Measurements from ENCODE around the gene MCM7. TPM values are rescaled to one million over a fixed set of nuclear protein-coding genes. Genes with fewer than 3 reads are reported as not detected.

Gene MCM7
- polyA plus RNA-seq, 1 of the 3 experiments (the other 2 are of a cell fraction) = 241 TPM

DNA sequence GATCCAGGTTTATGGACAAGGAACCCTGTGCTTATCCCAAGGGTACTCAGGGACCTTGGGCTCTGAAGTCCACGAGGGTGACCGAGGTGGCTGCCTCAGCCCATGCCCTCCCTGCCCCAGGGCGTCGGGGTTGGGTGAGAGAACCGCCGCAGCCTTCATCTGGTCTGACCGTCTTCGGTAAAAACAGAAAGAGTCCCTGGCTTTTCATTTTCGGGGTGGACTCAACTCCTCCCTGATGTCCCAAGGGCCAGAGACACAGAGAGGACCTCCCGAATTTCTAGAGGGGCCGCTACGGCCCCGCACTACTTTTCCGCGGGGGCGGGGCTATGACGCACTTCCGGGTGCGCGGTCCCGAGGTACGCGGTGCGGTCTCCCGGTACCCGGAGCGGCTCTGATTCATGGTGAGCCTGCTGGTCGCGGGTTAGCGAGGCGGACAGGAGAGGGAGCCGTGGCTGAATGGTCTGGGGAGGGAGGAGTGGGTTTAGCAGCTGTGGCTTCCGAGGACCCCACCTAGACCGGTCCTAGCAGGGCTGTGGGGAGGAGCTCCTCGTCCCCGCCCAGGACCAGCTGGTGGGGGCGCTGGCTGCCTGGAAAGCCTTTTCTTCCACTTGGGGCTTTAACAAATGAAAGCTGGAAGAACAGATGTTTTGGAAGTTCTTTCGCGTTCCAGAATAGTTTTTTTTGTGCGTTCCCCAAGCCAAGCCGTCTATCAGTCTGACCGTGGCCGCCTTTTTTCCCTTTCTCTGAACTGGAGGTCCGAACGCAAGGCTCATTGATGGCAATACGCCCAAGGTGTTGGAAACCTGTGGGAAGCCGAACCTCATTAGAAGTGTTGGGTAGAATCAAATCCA is 51.5 kb downstream of the MCM7 start, which contains the start of gene ZSCAN21 (continued):
- TF ChIP-seq POLR2AphosphoS5 (IDR thresholded peaks at IDR 0.05; ENCODE audit: low read depth, low read length) (peak; percentile 98), CHD2 (IDR thresholded peaks at IDR 0.05; ENCODE audit: low read length, partially characterized antibody) (peak; percentile 81), TEAD4 (IDR thresholded peaks at IDR 0.05; ENCODE audit: borderline replicate concordance, insufficient read depth) (no peak), RFX5 (IDR thresholded peaks at IDR 0.05; ENCODE audit: low read length) (no peak), TCF12 (IDR thresholded peaks at IDR 0.05) (peak; percentile 44), USF1 (IDR thresholded peaks at IDR 0.05; ENCODE audit: borderline replicate concordance, low read depth) (no peak)

DNA sequence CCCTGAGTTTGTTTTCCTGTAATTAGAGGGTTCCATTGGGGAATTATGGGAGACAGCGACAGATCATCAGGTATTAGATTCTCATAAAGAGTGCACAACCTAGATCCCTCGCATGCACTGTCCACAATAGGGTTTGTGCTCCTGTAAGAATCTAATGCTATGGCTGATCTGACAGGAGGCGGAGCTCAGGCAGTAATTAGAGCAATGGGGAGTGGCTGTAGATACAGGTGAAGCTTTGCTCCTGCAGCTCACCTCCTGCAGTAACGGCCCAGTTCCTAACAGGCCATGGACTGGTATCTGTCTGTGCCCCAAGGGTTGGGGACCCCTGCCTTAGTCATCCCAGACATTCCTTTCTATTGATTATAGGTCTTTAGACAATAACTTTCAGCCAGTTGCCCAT is 52.5 kb downstream of the MCM7 start:
- Histone ChIP-seq H3K9me3 (no peaks in the 10 kb centered on the region), H3F3A (replicated peaks; ENCODE audit: insufficient read depth) (peaks cover 23% of the 10 kb centered on the region), H3K4me2 (peak overlapping the region; percentile 80; the same call in 1 of the 2 replicates), H3K27me3 (ENCODE audit: insufficient read depth) (no peaks in the 10 kb centered on the region), H3K9ac (no peak overlapping the region), H3K4me3 (ENCODE audit: low read depth in 2 of 2, low read length in 1 of 2) (no peak overlapping the region), H3K9me2 (no peaks in the 10 kb centered on the region), H3K79me2 (ENCODE audit: insufficient read depth) (peaks cover 31% of the 10 kb centered on the region), H4K20me1 (ENCODE audit: insufficient read depth) (no peaks in the 10 kb centered on the region; the same call in 1 of the 2 replicates), H3K27ac (ENCODE audit: low read depth in 2 of 2, low read length in 1 of 2) (no peak overlapping the region), H2AFZ (ENCODE audit: low read depth) (0 out of 2 replicates have a peak overlapping the region, but pooled peaks have one; percentile 99), H3K36me3 (replicated peaks in 1 of 2; ENCODE audit: control insufficient read depth in 1 of 2, insufficient read depth in 2 of 2, low read length in 1 of 2) (peaks cover 7 to 8% of the 10 kb centered on the region in 2 experiments), H3K4me1 (ENCODE audit: control insufficient read depth in 1 of 2, insufficient read depth in 2 of 2, low read depth in 1 of 2, low read length in 1 of 2) (peaks cover 5 to 9% of the 10 kb centered on the region in 2 experiments; a peak in 2 of 4 replicates)
- CTCF ChIA-PET = interaction anchor here (1.0 to 5.5 kb wide), 4 partner anchors 12 to 82 kb away, joined by 3 to 60 read pairs (median 3); no protein-coding TSS in a partner anchor
- 89% methylated on average over 4 of the region's 4 CpGs for WGBS (ENCODE audit: low lambda C conversion rate)
- POLR2A ChIA-PET = interaction anchor here (2.3 kb wide), 1 partner anchor 33 kb away, joined by 24 read pairs; the partner anchor contains the start of gene ZKSCAN1
- DNase-seq = no peak
- TF ChIP-seq, protein P1, sequence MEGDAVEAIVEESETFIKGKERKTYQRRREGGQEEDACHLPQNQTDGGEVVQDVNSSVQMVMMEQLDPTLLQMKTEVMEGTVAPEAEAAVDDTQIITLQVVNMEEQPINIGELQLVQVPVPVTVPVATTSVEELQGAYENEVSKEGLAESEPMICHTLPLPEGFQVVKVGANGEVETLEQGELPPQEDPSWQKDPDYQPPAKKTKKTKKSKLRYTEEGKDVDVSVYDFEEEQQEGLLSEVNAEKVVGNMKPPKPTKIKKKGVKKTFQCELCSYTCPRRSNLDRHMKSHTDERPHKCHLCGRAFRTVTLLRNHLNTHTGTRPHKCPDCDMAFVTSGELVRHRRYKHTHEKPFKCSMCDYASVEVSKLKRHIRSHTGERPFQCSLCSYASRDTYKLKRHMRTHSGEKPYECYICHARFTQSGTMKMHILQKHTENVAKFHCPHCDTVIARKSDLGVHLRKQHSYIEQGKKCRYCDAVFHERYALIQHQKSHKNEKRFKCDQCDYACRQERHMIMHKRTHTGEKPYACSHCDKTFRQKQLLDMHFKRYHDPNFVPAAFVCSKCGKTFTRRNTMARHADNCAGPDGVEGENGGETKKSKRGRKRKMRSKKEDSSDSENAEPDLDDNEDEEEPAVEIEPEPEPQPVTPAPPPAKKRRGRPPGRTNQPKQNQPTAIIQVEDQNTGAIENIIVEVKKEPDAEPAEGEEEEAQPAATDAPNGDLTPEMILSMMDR (IDR thresholded peaks at IDR 0.05) = no peak
- no peak for TF ChIP-seq RCOR1 (IDR thresholded peaks at IDR 0.05; ENCODE audit: low read length)
- TF ChIP-seq JUND (IDR thresholded peaks at IDR 0.05) = no peak
- no peak for TF ChIP-seq FOXM1 (IDR thresholded peaks at IDR 0.05; ENCODE audit: low read depth)
- no peak for TF ChIP-seq TEAD4 (IDR thresholded peaks at IDR 0.05; ENCODE audit: borderline replicate concordance, insufficient read depth)
- TF ChIP-seq FOSL2 (IDR thresholded peaks at IDR 0.05; ENCODE audit: borderline replicate concordance, low read depth) = no peak
- TF ChIP-seq, protein P2, sequence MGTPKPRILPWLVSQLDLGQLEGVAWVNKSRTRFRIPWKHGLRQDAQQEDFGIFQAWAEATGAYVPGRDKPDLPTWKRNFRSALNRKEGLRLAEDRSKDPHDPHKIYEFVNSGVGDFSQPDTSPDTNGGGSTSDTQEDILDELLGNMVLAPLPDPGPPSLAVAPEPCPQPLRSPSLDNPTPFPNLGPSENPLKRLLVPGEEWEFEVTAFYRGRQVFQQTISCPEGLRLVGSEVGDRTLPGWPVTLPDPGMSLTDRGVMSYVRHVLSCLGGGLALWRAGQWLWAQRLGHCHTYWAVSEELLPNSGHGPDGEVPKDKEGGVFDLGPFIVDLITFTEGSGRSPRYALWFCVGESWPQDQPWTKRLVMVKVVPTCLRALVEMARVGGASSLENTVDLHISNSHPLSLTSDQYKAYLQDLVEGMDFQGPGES (IDR thresholded peaks at IDR 0.05; ENCODE audit: low read depth, low read length) = no peak
- TF ChIP-seq YY1 (IDR thresholded peaks at IDR 0.05; ENCODE audit: low read depth) = no peak
- TF ChIP-seq TAF1 (IDR thresholded peaks at IDR 0.05; ENCODE audit: borderline replicate concordance, low read depth, low read length) = no peak
- TF ChIP-seq, protein P3, sequence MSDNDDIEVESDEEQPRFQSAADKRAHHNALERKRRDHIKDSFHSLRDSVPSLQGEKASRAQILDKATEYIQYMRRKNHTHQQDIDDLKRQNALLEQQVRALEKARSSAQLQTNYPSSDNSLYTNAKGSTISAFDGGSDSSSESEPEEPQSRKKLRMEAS (IDR thresholded peaks at IDR 0.05; ENCODE audit: low read depth) = no peak
- no peak for TF ChIP-seq USF2 (IDR thresholded peaks at IDR 0.05; ENCODE audit: borderline replicate concordance, low read depth, low read length)
- TF ChIP-seq PBX3 (IDR thresholded peaks at IDR 0.05) = no peak
- TF ChIP-seq MEF2A (IDR thresholded peaks at IDR 0.05; ENCODE audit: borderline replicate concordance, low read depth) = no peak
- TF ChIP-seq EP300 (IDR thresholded peaks at IDR 0.05; ENCODE audit: borderline replicate concordance in 1 of 2, low read depth in 1 of 2, low read length in 1 of 2) = no peak

Measured in SK-N-SH (cell line).